Coronary artery (tissue), 2 donors: ENCODE results near the gene HOXC11.

ENCODE experiments used
- DNase-seq: peaks from one replicate; pipeline ENCODE4 v3.0.0-alpha.2; 2017; ENCODE audit warnings: low spot score
- H3K27ac ChIP-seq, 2 donors: fragments of 200-600 bp; sonication (generic); one replicate each; pipeline ENCODE4 v1.5.1; 2016 to 2019
- H3K4me3 ChIP-seq: fragments of 200-600 bp; sonication (generic); 2 replicates; pipeline ENCODE4 v1.5.1; 2016; ENCODE audit warnings: mild to moderate bottlenecking, moderate library complexity
- TF ChIP-seq, protein P1 (sequence below): fragments of 200-600 bp; sonication (generic); IDR thresholded peaks from one replicate; pipeline ENCODE4 v1.5.1; 2019; ENCODE audit warnings: antibody characterized with exemption

HOXC11 gene

DNA sequence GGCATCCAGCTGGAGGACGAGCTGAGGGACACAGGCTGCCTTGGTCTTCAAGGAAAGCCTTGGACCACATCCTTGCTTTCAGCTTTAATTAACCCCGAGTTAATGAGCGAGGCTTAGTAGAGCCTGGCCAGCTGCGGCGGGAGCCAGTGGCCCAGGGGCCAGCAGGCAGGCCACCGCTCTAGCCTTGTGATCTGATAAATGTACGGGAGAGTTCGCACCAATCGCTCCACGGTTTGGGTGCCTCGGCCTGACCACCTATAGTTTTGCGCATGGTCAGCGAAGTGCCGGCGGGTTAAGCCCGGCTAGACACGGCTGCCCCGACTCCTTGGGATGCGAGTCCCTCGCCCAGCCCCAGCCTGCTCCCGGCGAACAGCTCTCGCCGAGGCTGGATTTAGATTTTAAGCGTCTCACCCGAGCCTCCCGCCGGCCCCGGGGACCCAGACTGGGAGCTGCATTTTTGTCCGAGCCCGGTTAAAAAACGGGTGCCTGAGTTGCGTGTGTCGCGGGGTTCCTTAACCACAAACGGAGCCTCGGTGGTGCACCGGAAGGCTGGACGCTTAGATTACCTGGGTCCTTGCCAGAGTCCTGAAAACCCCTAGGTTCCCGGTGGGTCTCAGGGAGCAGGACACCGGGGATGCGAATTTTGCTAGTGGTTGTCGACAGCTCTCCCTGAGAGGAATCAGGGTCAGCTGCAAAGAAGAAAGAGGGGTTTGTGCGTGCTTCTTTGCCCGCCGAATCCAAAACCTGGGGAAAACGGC lies 21.2 kb upstream of the HOXC11 start:
- no peak overlapping the region for H3K27ac ChIP-seq
- H3K4me3 ChIP-seq, result no peak overlapping the region
- no peak for DNase-seq
- TF ChIP-seq, protein P1, sequence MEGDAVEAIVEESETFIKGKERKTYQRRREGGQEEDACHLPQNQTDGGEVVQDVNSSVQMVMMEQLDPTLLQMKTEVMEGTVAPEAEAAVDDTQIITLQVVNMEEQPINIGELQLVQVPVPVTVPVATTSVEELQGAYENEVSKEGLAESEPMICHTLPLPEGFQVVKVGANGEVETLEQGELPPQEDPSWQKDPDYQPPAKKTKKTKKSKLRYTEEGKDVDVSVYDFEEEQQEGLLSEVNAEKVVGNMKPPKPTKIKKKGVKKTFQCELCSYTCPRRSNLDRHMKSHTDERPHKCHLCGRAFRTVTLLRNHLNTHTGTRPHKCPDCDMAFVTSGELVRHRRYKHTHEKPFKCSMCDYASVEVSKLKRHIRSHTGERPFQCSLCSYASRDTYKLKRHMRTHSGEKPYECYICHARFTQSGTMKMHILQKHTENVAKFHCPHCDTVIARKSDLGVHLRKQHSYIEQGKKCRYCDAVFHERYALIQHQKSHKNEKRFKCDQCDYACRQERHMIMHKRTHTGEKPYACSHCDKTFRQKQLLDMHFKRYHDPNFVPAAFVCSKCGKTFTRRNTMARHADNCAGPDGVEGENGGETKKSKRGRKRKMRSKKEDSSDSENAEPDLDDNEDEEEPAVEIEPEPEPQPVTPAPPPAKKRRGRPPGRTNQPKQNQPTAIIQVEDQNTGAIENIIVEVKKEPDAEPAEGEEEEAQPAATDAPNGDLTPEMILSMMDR, result no peak

DNA sequence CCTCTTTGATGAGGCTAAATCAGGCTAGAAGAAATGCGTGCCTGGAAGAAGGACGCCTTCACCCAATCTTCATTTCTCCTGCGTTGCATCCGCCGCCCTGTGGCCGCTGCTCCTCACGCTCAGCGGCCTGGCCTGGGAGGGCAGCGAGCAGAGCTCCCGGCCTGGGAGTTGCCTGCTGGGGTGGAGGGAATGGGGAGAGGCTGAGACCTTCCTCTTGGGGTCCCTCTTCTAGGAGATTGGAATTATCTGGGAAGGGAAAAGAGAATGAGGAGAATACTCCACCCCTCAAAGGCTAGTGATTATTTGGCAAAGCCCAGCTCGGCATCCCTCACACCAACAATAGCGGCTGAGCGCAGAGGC lies 20.6 kb upstream of the HOXC11 start:
- no peak for DNase-seq
- TF ChIP-seq, protein P1, result no peak
- H3K27ac ChIP-seq, result no peak overlapping the region
- no peak overlapping the region for H3K4me3 ChIP-seq

DNA sequence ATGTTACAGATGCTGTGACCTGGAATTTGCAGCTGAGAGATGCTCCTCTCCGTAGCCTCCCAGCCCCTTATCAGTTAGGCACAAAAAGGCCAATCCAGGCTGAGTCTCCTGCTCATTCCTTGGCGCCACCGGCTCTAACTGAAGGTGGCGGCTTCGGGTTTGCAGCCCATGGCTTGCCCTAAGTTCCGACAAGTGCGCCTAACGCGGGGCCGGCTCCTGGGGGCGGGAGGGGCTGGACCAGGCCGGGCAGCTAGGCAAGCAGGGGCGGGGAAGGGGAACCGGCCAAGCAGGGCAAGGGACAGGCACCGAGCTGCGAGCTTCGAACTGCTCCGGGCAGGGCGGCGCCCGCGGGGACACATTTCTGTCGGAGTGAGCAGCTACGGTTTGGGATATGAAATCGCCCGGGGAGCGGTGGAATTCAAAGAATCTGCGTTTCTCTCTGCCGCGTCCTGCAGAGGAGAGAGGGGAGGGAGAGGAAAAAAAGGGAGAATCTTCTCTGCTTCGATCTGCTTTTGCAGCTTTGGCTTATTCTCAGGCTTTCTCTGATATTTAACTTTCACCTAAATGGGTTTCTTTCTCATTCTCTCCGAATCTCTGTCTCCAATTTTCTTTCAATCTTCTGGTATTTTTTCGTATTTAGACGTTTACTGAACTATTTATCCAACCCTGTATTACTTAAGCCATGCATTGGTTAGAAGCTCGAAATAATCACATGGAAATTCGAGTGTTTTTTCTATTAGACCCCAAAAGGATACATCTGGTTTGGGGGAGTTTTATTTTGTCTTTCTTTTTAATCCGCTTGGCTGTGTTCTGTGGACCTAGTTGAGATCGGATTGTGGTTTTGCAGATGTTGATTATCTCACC lies 19.8 kb upstream of the HOXC11 start:
- no peak overlapping the region for H3K4me3 ChIP-seq
- H3K27ac ChIP-seq, result no peak overlapping the region
- DNase-seq, result no peak
- TF ChIP-seq, protein P1, result no peak

DNA sequence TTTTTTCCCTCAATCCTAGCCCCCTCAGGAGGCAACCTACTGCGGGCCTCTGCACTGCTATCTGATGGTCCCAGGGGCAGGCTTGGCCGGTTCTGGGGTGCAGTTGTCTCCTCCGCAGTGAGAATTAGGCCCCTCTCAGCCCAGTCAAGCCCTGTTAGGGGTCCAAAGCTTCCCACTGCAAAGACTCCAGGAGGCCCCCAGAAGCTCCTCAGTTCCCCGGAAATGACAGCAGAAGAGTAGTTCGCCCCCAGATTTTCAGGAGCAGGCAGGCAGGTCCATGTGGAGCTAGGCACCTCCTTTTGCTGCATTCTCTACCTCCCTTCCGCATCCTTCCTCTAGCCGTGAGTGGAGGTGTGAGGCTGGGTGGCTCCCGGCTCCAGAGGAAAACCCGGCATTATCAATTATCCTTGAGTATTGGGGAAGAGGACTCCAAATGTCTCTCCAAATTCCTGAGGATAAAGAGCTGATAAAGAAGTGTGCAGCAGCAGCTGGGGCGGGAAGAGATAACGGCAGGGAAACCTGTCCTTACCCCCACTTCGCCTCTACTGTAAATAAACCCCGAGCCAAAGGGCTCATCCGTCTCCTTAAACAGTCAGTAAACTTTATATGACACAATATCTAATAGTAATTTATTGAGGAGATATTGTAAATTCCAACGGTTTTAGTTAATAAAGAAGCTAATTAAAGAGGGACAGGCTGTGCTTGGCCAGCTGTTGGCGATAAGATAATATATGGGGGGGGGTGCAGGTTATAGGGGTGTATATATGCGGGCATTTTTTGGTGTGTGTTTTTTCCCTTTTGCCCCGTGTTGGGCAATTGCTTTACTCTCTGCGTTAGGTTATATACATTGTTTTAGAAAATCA lies 18.9 kb upstream of the HOXC11 start:
- Histone ChIP-seq H3K27ac (no peak overlapping the region), H3K4me3 (no peak overlapping the region)
- no peak for DNase-seq
- TF ChIP-seq, protein P1, result no peak

DNA sequence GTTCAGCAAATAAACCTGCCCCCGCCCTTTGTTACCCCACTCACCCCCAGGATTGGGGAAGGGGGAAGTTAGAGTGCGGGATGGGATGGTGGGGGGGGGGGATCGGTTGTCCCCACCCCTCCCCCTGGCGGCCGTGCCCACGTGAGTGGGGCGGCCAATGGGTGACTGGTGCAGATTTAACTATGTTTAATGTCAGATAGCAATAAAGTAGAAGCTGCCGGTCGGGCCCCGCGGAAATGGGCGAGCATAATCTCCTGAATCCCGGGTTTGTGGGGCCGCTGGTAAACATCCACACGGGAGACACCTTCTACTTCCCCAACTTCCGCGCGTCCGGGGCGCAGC lies 18.3 kb upstream of the HOXC11 start, which contains the start of gene HOXC12:
Gene HOXC12 (plus strand): TSS at position 210 of the 342 bp plus-strand sequence. CDS start 27 bp downstream, at position 237.
- DNase-seq, result no peak
- H3K27ac ChIP-seq, result no peak within 1 kb of the TSS
- H3K4me3 ChIP-seq, result peak within 1 kb of the TSS; percentile 30
- TF ChIP-seq, protein P1, result no peak

DNA sequence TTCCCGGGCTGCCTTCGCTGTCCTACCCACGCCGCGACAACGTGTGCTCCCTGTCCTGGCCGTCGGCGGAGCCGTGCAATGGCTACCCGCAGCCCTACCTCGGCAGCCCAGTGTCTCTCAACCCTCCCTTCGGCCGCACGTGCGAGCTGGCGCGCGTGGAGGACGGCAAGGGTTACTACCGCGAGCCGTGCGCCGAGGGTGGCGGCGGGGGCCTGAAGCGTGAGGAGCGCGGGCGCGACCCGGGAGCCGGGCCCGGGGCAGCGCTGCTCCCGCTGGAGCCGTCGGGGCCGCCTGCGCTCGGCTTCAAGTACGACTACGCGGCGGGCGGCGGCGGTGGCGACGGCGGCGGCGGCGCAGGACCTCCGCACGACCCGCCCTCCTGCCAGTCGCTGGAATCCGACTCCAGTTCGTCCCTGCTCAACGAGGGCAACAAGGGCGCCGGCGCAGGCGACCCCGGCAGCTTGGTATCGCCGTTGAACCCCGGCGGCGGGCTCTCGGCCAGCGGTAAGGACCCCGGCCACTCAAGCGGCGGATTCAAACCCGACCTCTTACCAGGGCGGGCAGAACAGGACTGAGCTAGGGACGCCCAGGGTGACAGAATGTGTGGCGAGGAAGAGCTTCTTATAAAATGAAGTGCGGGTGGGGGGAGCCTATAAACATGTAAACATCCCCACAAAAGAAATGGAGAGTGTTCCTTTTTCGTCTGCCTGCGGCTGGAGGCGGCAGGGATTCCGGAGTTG lies 17.7 kb upstream of the HOXC11 start:
- Histone ChIP-seq H3K27ac (no peak overlapping the region), H3K4me3 (peak overlapping the region; percentile 30)
- TF ChIP-seq, protein P1, result no peak
- no peak for DNase-seq
